NB4 (cell line): ENCODE data around the gene TMEM72.

Experiments used
- POLR2A ChIP-seq: IDR thresholded peaks from 2 replicates; pipeline ENCODE4 v1.6.1; 2011; ENCODE audit warnings: mild to moderate bottlenecking; ENCODE audit not compliant: insufficient read length; ENCODE audit errors: extremely low read depth
- TF ChIP-seq, protein P1 (sequence below): IDR thresholded peaks from 2 replicates; pipeline ENCODE4 v1.6.1; 2011; ENCODE audit warnings: low read depth, low read length
- TF ChIP-seq, protein P2 (sequence below): IDR thresholded peaks from one replicate; pipeline ENCODE4 v1.5.1; 2012; ENCODE audit warnings: low read depth, low read length

DNA sequence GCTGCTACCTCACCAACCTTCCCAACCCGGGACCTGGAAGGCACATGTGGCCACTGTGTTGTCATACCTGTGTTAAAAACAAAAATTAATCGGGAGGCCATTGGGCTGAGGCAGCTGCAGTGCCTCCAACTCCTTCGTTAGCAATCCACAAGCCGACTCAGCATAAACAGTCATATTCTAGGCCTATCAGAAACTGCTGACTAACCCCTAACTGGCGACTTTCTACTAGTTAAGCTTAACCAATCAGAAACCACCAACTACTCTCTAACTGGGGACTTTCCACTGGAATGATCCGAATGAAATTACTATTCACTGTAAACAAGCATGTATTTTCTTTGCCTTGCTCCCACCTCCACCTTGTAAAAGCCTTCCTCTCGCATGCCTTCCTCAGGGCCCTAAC lies 14.1 kb upstream of the TMEM72 start:
- TF ChIP-seq, protein P1, sequence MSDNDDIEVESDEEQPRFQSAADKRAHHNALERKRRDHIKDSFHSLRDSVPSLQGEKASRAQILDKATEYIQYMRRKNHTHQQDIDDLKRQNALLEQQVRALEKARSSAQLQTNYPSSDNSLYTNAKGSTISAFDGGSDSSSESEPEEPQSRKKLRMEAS, result no peak
- TF ChIP-seq, protein P2, sequence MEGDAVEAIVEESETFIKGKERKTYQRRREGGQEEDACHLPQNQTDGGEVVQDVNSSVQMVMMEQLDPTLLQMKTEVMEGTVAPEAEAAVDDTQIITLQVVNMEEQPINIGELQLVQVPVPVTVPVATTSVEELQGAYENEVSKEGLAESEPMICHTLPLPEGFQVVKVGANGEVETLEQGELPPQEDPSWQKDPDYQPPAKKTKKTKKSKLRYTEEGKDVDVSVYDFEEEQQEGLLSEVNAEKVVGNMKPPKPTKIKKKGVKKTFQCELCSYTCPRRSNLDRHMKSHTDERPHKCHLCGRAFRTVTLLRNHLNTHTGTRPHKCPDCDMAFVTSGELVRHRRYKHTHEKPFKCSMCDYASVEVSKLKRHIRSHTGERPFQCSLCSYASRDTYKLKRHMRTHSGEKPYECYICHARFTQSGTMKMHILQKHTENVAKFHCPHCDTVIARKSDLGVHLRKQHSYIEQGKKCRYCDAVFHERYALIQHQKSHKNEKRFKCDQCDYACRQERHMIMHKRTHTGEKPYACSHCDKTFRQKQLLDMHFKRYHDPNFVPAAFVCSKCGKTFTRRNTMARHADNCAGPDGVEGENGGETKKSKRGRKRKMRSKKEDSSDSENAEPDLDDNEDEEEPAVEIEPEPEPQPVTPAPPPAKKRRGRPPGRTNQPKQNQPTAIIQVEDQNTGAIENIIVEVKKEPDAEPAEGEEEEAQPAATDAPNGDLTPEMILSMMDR, result no peak
- TF ChIP-seq POLR2A, result no peak
